ENCODE measurements around the gene HPSE. TPM values are rescaled to one million over a fixed set of nuclear protein-coding genes. Genes with fewer than 3 reads are reported as not detected.

HPSE gene
- total and polyA plus RNA-seq, 2 donors (not counting 3 experiments of a cell fraction or from before 2014, with no cell fraction given): 3.5 to 7.0 TPM

DNA sequence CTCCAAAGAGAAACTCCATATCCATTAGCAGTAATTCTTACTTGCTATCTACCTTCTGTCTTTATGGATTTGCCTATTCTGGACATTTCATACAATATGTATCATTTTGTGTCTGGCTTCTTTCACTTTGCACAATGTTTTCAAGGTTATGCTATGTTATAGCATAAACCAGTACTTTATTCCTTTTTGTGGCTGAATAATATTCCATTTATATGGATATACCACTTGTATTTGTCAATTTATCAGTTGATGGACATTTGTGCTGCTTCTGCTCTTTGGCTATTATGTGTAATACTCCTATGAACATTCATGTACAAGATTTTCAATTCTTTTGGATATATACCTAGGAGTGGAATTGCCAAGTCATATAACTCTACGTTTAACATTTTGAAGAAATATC lies 18.9 kb upstream of the HPSE start:
- FAIRE-seq: no peak
- dilution Hi-C loops (cut with MboI; ENCODE audit: extremely low pct_ligation_motif_present, low sequenced_read_pairs): no loop called here
- BruUV-seq (replicated peaks): no TSS peak

More for the DNA sequence above, 18.9 kb upstream of the HPSE start:
- no peaks in the 10 kb centered on the region for H4K20me1 ChIP-seq (replicated peaks; ENCODE audit: control insufficient read depth, extremely low read depth, insufficient read depth, low read length)
- H3K79me2 ChIP-seq (ENCODE audit: control insufficient read depth, insufficient read depth, low read length): no peaks in the 10 kb centered on the region
- H3K4me1 ChIP-seq (ENCODE audit: control insufficient read depth, extremely low read depth, insufficient read depth, low read length): peaks cover 23% of the 10 kb centered on the region
- H3K27me3 ChIP-seq (ENCODE audit: control insufficient read depth in 2 of 2, insufficient read depth in 2 of 2, low read length in 2 of 2): no peaks in the 10 kb centered on the region
- H2AFZ ChIP-seq (ENCODE audit: low read depth, low read length): no peak overlapping the region
- no peaks in the 10 kb centered on the region for H3K9me1 ChIP-seq (replicated peaks; ENCODE audit: control insufficient read depth, extremely low read depth, insufficient read depth, low read length)
- no peak for DNase-seq (ENCODE audit: low read depth, low spot score)
- no peak overlapping the region for H3K4me2 ChIP-seq (ENCODE audit: insufficient read depth, low read length)
- no peak overlapping the region for H3K4me3 ChIP-seq (replicated peaks in 1 of 3; ENCODE audit: insufficient read depth in 1 of 3, low read depth in 1 of 3, low read length in 3 of 3)
- intact Hi-C loops (cut with micrococcal nuclease): no loop called here
- H3K36me3 ChIP-seq (ENCODE audit: control insufficient read depth in 2 of 2, extremely low read depth in 1 of 2, insufficient read depth in 2 of 2, low read length in 2 of 2): no peaks in the 10 kb centered on the region
- TF ChIP-seq GATA2 (IDR thresholded peaks at IDR 0.05; ENCODE audit: insufficient read depth, insufficient read length, low read depth, low read length) (no peak), EZH2 (IDR thresholded peaks at IDR 0.05; ENCODE audit: borderline replicate concordance, low read depth, low read length, severe bottlenecking) (no peak), POLR2AphosphoS5 (IDR thresholded peaks at IDR 0.05; ENCODE audit: insufficient read depth, low read depth, low read length) (no peak), JUN (IDR thresholded peaks at IDR 0.05; ENCODE audit: borderline replicate concordance, insufficient read depth, insufficient read length, low read depth) (no peak), MYC (IDR thresholded peaks at IDR 0.05; ENCODE audit: low read depth, low read length) (no peak), FOS (IDR thresholded peaks at IDR 0.05; ENCODE audit: borderline replicate concordance, insufficient read depth, low read length) (no peak), POLR2A (IDR thresholded peaks at IDR 0.05; ENCODE audit: low read depth, low read length) (no peak)
- TF ChIP-seq, protein P1, sequence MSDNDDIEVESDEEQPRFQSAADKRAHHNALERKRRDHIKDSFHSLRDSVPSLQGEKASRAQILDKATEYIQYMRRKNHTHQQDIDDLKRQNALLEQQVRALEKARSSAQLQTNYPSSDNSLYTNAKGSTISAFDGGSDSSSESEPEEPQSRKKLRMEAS (IDR thresholded peaks at IDR 0.05; ENCODE audit: insufficient read depth, insufficient read length): no peak
- TF ChIP-seq, protein P2, sequence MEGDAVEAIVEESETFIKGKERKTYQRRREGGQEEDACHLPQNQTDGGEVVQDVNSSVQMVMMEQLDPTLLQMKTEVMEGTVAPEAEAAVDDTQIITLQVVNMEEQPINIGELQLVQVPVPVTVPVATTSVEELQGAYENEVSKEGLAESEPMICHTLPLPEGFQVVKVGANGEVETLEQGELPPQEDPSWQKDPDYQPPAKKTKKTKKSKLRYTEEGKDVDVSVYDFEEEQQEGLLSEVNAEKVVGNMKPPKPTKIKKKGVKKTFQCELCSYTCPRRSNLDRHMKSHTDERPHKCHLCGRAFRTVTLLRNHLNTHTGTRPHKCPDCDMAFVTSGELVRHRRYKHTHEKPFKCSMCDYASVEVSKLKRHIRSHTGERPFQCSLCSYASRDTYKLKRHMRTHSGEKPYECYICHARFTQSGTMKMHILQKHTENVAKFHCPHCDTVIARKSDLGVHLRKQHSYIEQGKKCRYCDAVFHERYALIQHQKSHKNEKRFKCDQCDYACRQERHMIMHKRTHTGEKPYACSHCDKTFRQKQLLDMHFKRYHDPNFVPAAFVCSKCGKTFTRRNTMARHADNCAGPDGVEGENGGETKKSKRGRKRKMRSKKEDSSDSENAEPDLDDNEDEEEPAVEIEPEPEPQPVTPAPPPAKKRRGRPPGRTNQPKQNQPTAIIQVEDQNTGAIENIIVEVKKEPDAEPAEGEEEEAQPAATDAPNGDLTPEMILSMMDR (IDR thresholded peaks at IDR 0.05; ENCODE audit: extremely low read depth in 1 of 2, insufficient read depth in 1 of 2, low read depth in 1 of 2, low read length in 2 of 2): no peak
- no peak overlapping the region for H3K9ac ChIP-seq (replicated peaks; ENCODE audit: extremely low read depth, insufficient read depth, low read length)
- ChIA-PET CTCF (no interaction called here), POLR2A (no interaction called here)
- no peak overlapping the region for H3K27ac ChIP-seq (ENCODE audit: insufficient read depth, low read depth, low read length)
- H3K9me3 ChIP-seq (replicated peaks; ENCODE audit: control insufficient read depth, insufficient read depth, low read length): no peaks in the 10 kb centered on the region
